Measurements from ENCODE around the gene LAMC2.

DNA sequence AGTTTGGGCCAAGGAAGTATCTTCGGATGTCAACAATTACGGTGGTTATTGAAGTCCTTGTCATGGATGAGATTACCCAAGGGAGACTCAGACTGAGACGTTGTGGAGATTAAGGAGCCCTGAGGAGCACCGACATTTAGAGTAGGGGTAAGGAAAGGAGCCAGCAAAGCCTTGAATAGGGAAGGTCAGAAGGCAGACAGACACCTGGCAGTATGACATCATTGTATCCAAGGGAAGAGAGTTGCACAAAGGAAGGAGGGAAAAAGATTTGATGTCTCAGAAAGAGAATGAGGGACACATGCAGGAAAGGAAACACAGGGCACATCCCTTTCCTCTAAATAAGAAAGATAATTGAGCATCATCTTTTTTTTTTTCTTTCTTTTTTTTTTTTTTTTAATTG, 11.7 kb downstream of the LAMC2 start:
- TF ChIP-seq, protein P1, sequence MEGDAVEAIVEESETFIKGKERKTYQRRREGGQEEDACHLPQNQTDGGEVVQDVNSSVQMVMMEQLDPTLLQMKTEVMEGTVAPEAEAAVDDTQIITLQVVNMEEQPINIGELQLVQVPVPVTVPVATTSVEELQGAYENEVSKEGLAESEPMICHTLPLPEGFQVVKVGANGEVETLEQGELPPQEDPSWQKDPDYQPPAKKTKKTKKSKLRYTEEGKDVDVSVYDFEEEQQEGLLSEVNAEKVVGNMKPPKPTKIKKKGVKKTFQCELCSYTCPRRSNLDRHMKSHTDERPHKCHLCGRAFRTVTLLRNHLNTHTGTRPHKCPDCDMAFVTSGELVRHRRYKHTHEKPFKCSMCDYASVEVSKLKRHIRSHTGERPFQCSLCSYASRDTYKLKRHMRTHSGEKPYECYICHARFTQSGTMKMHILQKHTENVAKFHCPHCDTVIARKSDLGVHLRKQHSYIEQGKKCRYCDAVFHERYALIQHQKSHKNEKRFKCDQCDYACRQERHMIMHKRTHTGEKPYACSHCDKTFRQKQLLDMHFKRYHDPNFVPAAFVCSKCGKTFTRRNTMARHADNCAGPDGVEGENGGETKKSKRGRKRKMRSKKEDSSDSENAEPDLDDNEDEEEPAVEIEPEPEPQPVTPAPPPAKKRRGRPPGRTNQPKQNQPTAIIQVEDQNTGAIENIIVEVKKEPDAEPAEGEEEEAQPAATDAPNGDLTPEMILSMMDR (IDR thresholded peaks at IDR 0.05): no peak
- no peak for TF ChIP-seq POLR2A (IDR thresholded peaks at IDR 0.05)

Measured in vagina (tissue), 2 donors.